HG02970 (cell line): Measurements from ENCODE around the gene BICD2.

ENCODE experiments used
- ATAC-seq: cut with Tn5 transposase; IDR thresholded peaks from one replicate; pipeline ENCODE4 v1.9.1; 2021; ENCODE audit warnings: mild to moderate bottlenecking, moderate library complexity, moderate number of reproducible peaks; ENCODE audit not compliant: unreplicated experiment, low FRiP score

BICD2 gene

GRCh38 chr9:92717201-92718085 is 47.2 kb downstream of the BICD2 start:
- no peak for ATAC-seq

DNA sequence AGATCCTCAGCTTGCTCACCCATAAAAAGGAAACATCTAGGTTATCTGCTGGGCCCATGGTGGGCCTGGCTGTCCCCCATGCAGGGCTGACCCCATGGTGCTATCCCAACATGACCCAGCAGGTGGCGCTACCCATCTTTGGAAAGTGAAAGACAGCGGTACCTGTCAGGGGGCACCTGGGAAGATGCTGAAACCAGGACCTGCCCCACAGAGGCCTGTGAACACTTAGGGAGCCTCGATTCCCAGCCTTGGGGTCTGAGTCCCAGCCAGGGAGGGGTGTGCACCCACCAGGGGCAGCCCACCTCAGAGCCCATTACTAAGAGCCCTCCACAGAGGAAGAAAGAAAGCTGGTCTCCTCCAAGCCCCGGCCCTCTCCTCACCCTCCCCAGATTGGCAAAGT is 48.1 kb downstream of the BICD2 start:
- ATAC-seq, result no peak

GRCh38 chr9:92715488-92716231 is 49.0 kb downstream of the BICD2 start:
- ATAC-seq, result no peak

GRCh38 chr9:92714787-92715487 is 49.7 kb downstream of the BICD2 start:
- no peak for ATAC-seq

DNA sequence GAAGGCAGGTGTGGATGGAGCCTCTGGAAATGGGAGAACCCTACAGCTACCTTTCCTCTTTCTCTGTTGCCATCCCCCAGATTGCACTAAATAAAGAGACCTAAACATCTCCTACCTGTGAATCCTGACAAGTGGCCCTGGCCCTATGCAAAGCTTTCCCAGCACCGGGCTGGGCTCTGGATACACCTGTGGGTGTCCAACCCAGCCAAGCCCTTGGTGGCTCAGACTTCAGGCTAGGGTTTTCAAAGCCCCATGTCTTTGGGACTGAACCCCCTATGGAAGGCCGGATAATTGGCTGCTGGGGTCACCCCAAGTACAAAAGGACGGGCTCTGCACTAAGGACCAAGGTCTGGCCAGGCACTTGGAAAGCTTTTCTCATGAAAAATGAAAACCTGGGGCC is 50.6 kb downstream of the BICD2 start:
- no peak for ATAC-seq

DNA sequence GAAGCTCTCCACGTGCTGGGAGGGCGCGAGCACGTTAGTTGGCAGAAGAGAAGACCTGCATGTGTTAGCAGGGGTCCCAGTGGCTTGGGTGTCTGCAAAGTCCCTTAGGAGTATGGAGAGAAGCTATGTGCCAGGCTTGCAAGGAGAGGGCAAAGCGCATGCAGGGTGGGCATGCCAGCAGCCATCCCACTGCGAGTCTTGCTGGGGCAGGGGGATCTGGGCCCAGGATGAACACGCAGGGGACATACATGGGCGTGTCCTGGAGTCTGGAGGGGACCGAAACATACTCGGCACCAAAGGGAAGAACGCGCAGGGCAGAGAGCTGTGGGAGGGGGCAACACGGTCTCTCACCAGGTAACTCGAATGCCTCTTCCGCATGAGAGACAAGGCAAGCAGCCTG is 51.1 kb downstream of the BICD2 start:
- ATAC-seq, result no peak

DNA sequence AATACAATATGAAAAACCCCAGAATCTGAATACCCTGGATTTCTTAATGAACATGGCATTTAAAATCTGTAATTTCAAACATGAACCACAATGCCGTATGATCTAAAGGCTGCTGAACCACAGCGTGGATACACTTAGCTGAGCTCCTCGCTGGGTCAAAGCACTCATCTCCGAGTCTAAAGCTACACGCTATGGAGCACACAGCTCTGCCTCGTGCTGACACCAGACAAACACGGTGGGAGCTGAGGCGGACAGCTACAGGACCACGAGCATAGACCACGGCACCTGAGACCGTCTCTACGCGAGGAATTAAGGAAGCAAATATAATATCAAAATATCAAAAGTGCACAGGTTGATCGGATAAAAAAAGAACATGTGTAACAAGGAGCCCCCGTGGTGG is 51.9 kb downstream of the BICD2 start:
- ATAC-seq, result no peak

DNA sequence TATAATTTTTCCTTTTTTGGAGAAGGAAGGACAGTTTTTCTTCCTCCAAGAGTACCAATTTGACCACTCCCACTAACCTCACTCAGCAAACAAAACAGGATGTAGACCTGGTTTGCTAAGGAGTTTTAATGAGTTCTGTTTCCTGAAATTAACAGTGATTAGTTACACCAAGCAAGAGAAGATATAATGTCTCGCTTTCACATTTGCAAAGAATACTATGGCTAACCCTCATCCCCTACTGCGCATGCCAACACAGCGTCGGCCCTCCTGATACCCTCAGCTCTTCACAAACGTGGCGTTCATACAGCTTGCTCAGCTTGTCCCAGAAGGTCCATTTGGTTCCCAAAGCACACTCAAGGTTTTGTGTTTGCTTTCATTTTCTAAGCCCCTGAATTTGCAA is 52.8 kb downstream of the BICD2 start:
- no peak for ATAC-seq

GRCh38 chr9:92711146-92711545 is 53.5 kb downstream of the BICD2 start:
- no peak for ATAC-seq

- no peak for ATAC-seq
These were observed 54.3 kb downstream of the BICD2 start for GRCh38 chr9:92710368-92710767.

- ATAC-seq, result no peak
These were observed 54.7 kb downstream of the BICD2 start for GRCh38 chr9:92709954-92710353.

- ATAC-seq, result no peak
These were observed 55.4 kb downstream of the BICD2 start for GRCh38 chr9:92709240-92709639.

- ATAC-seq, result no peak
These were observed 57.1 kb downstream of the BICD2 start for GRCh38 chr9:92707530-92707929.

DNA sequence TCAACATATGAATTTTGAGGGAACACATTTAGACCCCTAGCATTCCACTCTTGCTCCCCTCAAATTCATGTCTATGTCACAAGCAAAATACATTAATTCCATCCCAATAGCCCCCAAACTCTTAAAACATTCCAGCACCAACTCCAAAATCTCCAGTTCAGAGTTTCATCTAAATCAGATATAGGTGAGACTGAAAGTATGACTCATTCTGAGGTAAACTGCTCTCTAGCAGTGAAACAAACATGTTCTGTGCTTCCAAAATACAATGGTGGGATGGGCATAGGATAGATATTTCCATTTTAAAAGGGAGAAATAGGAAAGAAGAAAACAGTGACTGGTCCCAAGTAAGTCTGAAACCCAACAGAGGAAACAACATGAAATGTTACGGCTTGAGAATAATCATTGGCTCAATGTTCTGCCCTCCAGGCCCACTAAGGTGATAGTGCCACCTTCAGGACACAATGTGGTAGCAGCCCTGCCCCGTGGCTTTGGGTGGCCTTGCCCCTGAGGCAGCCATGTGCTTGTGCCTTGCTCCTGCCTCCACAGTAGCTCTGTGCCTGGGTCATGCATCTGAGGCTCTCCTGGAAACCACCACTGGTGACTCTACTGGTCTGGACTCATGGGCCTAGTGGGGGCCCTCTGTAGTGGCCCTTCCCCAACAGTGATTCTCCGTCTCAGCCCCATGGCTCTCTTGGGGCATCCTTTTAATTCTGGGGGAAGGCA is 58.3 kb downstream of the BICD2 start:
- no peak for ATAC-seq

DNA sequence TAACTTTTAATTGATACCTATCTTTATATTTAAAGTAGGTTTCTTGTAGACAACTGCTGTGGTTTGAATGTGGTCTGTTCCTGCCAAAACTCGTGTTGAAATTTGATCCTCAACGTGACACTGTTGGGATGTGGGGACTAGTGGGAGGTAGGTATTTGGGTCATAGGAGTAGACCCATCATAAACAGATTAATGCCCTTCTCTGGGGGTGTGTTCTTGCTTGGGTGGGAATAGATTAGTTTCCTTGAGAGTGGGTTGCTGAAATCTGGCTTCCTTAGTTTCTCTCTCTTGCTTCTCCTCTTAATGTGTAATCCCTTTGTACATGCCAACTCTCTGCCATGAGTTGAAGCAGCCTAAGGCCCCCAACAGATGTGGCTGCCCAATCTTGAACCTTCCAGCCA is 60.1 kb downstream of the BICD2 start:
- no peak for ATAC-seq

DNA sequence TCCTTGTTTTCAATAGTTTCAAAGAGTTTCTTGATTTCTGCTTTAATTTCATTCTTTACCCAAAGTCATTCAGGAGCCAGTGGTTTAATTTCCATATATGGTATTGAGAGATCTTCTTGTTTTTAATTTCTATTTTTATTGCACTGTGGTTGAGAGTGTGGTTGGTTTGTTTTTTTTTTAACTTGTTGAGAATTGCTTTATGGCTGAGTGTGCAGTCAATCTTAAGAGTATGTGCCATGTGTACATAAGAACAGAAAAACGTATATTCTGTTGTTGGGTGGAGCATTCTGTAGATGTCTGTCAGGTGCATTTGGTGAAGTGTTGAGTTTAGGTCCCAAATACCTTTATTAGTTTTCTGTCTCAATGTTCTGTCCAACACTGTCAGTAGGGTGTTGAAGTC is 68.0 kb downstream of the BICD2 start:
- ATAC-seq, result no peak

DNA sequence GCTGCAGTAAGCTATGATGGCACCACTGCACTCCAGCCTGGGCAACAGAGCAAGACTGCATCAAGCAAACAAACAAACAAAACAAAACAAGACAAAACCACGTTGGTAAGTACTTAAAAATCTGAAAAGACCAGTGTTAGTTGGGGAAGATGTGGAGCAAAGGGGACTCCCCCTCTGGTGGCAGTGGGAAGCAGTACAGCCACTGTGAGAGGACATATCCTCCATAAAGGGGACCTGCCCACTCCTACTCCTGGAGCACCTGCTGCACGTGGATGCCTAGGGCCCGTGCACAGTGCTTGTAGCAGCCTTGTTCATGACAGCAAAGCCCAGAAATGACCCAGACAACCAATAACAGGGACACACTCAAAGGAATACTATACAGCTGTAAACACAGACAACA is 77.7 kb downstream of the BICD2 start:
- ATAC-seq, result no peak

DNA sequence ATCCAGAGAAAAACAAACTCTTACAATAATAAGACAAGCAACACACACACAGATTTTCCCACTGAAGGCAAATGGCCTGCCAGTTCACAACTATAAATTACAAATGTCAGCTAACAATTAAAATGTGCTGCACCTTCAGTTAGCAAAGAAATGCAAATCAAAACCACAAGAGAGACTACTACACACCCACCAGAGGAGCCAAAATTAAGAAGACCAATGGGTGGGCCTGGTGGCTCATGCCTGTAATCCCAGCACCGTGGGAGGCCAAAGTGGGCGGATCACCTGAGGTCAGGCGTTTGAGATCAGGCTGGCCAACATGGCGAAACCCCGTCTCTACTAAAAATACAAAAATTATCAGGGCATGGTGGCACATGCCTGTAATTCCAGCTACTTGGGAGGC is 79.6 kb downstream of the BICD2 start:
- no peak for ATAC-seq

GRCh38 chr9:92682269-92682668 is 82.4 kb downstream of the BICD2 start:
- no peak for ATAC-seq
